ENCODE data around the gene SHKBP1. TPM values are rescaled to one million over a fixed set of nuclear protein-coding genes. Genes with fewer than 3 reads are reported as not detected.
A peak's percentile ranks its signal among the peaks of the same experiment; 100 is the strongest.

The SHKBP1 gene
- polyA plus RNA-seq, 5 donors: 34.3 to 55.7 (median 38.9) TPM

- no peak for DNase-seq
These were observed 23.4 kb downstream of the SHKBP1 start for GRCh38 chr19:40599902-40600569.

- no peak for DNase-seq
These were observed 24.0 kb downstream of the SHKBP1 start for GRCh38 chr19:40600570-40601133.

- DNase-seq: no peak
These were observed 24.7 kb downstream of the SHKBP1 start, which contains the start of gene LTBP4 for GRCh38 chr19:40601134-40601974. Gene LTBP4 (plus strand): TSS chr19:40601369. CDS start chr19:40601388, 19 bp downstream.

- no peak for DNase-seq
These were observed 26.4 kb downstream of the SHKBP1 start for GRCh38 chr19:40603071-40603388.

GRCh38 chr19:40603389-40604170, 26.9 kb downstream of the SHKBP1 start:
- peak; percentile 98 to 99 for DNase-seq

GRCh38 chr19:40604171-40604646, 27.5 kb downstream of the SHKBP1 start:
- no peak for DNase-seq

- DNase-seq: no peak
These were observed 28.1 kb downstream of the SHKBP1 start for GRCh38 chr19:40604647-40605215.

- DNase-seq: peak in 1 of 2 donors; percentile 57
These were observed 28.7 kb downstream of the SHKBP1 start for GRCh38 chr19:40605216-40605971.

GRCh38 chr19:40607311-40608239, 30.9 kb downstream of the SHKBP1 start:
- no peak for DNase-seq

GRCh38 chr19:40608240-40608621, 31.6 kb downstream of the SHKBP1 start:
- no peak for DNase-seq

- no peak for DNase-seq
These were observed 32.3 kb downstream of the SHKBP1 start for GRCh38 chr19:40608957-40609356.

- no peak for DNase-seq
These were observed 33.1 kb downstream of the SHKBP1 start for GRCh38 chr19:40609561-40610395.

- DNase-seq: no peak
These were observed 33.9 kb downstream of the SHKBP1 start for GRCh38 chr19:40610396-40611064.

- DNase-seq: no peak
These were observed 34.4 kb downstream of the SHKBP1 start for GRCh38 chr19:40611096-40611495.

GRCh38 chr19:40611900-40612698, 35.4 kb downstream of the SHKBP1 start:
- DNase-seq: no peak

GRCh38 chr19:40612831-40613689, 36.4 kb downstream of the SHKBP1 start:
- no peak for DNase-seq
